K562 (cell line): ENCODE data around the gene MTIF3. TPM values are rescaled to one million over a fixed set of nuclear protein-coding genes. Genes with fewer than 3 reads are reported as not detected.
A peak's percentile ranks its signal among the peaks of the same experiment; 100 is the strongest.

ENCODE experiments used
- ETV1 ChIP-seq: fragments of 450-650 bp; conservative IDR thresholded peaks from 2 replicates; pipeline ENCODE4 v1.6.1; 2016; ENCODE audit warnings: missing genetic modification characterization, control low read depth, low read depth, missing compliant biosample characterization
- ETV5 ChIP-seq: sonication (generic); formaldehyde crosslinking; IDR thresholded peaks from 2 replicates; pipeline ENCODE4 v1.4.0; 2020; ENCODE audit warnings: low read depth, mild to moderate bottlenecking, missing genetic modification reagents
- HMGN3 ChIP-seq: IDR thresholded peaks from 2 replicates; pipeline ENCODE4 v1.6.1; 2011; ENCODE audit warnings: borderline replicate concordance, low read depth, mild to moderate bottlenecking, mixed read lengths, low read length; ENCODE audit not compliant: insufficient read length; ENCODE audit errors: extremely low read depth
- HNRNPK ChIP-seq: fragments of 200-400 bp; formaldehyde crosslinking; IDR thresholded peaks from one replicate; pipeline ENCODE4 v1.6.1; 2018; ENCODE audit warnings: mild to moderate bottlenecking, low read depth, low read length; ENCODE audit not compliant: poor library complexity, severe bottlenecking
- KLF1 ChIP-seq: fragments of 450-650 bp; IDR thresholded peaks from 2 replicates; pipeline ENCODE4 v1.6.1; 2016; ENCODE audit warnings: missing genetic modification characterization, missing compliant biosample characterization
- L3MBTL2 ChIP-seq: fragments of 450-650 bp; IDR thresholded peaks from 2 replicates; pipeline ENCODE4 v1.6.1; 2016; ENCODE audit warnings: mild to moderate bottlenecking, moderate library complexity
- PCBP1 ChIP-seq: fragments of 200-400 bp; formaldehyde crosslinking; IDR thresholded peaks from 2 replicates; pipeline ENCODE4 v1.6.1; 2018; ENCODE audit warnings: mild to moderate bottlenecking, low read depth, low read length; ENCODE audit not compliant: poor library complexity, severe bottlenecking
- PURB ChIP-seq: sonication (generic); formaldehyde crosslinking; IDR thresholded peaks from 2 replicates; pipeline ENCODE4 v1.9.0; 2021; ENCODE audit warnings: low read depth, mild to moderate bottlenecking, missing genetic modification reagents
- TARDBP ChIP-seq: fragments of 450-650 bp; IDR thresholded peaks from 2 replicates; pipeline ENCODE4 v1.6.1; 2016
- ZBTB7A ChIP-seq: IDR thresholded peaks from 2 replicates; pipeline ENCODE4 v1.6.1; 2011; ENCODE audit warnings: low read depth, mild to moderate bottlenecking, low read length, moderate library complexity, borderline replicate concordance; ENCODE audit not compliant: control insufficient read depth
- ZNF174 ChIP-seq: fragments of 250-450 bp; sonication (Bioruptor Pico); IDR thresholded peaks from 2 replicates; pipeline ENCODE4 v1.4.0; 2020; ENCODE audit warnings: mild to moderate bottlenecking
- ZNF253 ChIP-seq: fragments of 250-450 bp; sonication (Bioruptor Pico); conservative IDR thresholded peaks from 2 replicates; pipeline ENCODE4 v1.6.1; 2021; ENCODE audit warnings: mild to moderate bottlenecking
- ZNF311 ChIP-seq: fragments of 250-450 bp; sonication (Bioruptor Pico); IDR thresholded peaks from 2 replicates; pipeline ENCODE4 v1.4.0; 2020; ENCODE audit warnings: mild to moderate bottlenecking, moderate library complexity
- ZNF507 ChIP-seq: conservative IDR thresholded peaks from 2 replicates; pipeline ENCODE4 v1.6.1; 2017; ENCODE audit warnings: missing genetic modification characterization, missing compliant biosample characterization
- ZNF584 ChIP-seq: fragments of 200-800 bp; sonication (Bioruptor generic); IDR thresholded peaks from 2 replicates; pipeline ENCODE4 v1.6.1; 2016; ENCODE audit warnings: low read depth, mild to moderate bottlenecking, missing genetic modification characterization, missing compliant biosample characterization
- ZNF766 ChIP-seq: fragments of 200-800 bp; sonication (Bioruptor generic); conservative IDR thresholded peaks from 2 replicates; pipeline ENCODE4 v1.6.1; 2016; ENCODE audit warnings: missing genetic modification characterization, missing compliant biosample characterization
- ZSCAN32 ChIP-seq: fragments of 450-650 bp; formaldehyde crosslinking; IDR thresholded peaks from 2 replicates; pipeline ENCODE4 v1.4.0; 2020; ENCODE audit warnings: mild to moderate bottlenecking, moderate library complexity
- polyA plus RNA-seq, 8 experiments: library from polyadenylated mRNA; depleted of rRNA in 4 of 8; stranded (reverse) in 5 of 8; unstranded in 3 of 8; fragments of >200 nt; fragmentation: Nextera tagmentation in 2 of 8; fragmentation: Illumina TruSeq in 1 of 8; extraction: Ambion mirVana in 2 of 8; extraction: Trizol in 1 of 8; gene quantifications; 2 replicates each; pipeline versions ENCODE4 v1.2.1 to v1.2.3, GENCODE V29; 2011 to 2014; ENCODE audit warnings: inconsistent platforms in 1 of 8, missing spikeins in 1 of 8
- total RNA-seq, 7 experiments: library from RNA; depleted of rRNA in 6 of 7; stranded (reverse); fragments of >200 nt in 6 of 7; fragmentation: Illumina TruSeq in 2 of 7; extraction: Trizol in 2 of 7; gene quantifications; 2 replicates each; pipeline versions ENCODE4 v1.2.1 to v1.2.3, GENCODE V29; 2011 to 2021; ENCODE audit warnings: low replicate concordance in 1 of 7
- TF ChIP-seq, protein P1 (sequence below): fragments of 250-450 bp; sonication (Bioruptor Pico); IDR thresholded peaks from 2 replicates; pipeline ENCODE4 v1.4.0; 2020
- TF ChIP-seq, protein P2 (sequence below): fragments of 250-450 bp; sonication (Bioruptor Pico); IDR thresholded peaks from 2 replicates; pipeline ENCODE4 v1.4.0; 2020

Gene MTIF3
- total and polyA plus RNA-seq, 9 of the 15 experiments (the other 6 are each of a cell fraction or from before 2014, with no cell fraction given) = 23.5 to 73.6 (median 45.2) TPM

DNA sequence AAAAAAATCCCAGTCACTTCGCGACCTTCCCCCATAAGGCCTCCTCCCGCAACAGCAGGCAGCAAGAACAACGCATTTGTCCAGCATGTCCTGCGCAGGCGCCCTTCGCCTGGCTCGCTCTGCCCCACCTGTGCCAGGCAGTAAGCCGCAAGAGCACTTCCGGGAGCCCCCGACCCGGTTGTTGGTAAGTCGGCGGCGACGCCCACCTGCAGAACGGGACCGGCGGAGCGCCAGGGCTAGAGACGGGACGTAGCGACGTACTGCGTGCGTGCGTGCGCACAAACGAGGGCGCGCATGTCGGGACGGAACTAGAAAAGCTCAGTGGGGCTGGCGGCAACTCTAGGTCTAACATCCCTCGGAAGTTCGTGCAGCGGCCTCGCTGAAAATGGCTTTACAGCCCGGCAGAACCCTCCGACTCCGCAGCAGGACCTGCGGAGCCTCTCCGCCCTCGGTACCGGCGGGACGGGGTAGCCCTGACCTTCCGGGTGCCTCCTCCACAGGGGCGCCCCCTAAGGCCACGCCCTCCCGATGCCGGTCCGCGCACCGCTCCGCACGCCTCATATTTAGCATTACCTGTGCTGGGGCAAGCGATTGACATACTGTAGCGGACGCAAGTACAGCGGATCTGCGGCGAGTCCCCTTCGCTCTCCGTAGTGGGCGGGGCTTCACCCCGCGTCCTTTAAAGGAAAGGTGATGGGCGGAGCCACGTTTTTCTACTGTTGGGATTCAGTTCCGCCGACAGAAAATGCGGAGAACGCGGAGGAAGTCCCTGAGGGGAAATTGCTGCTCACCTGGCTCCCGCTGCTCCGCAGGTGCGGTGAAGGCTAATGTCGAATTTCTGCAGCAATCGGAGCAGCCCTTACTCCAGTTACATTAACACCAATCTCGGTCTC lies at the start of gene MTIF3 (continued):
- TF ChIP-seq, protein P1, sequence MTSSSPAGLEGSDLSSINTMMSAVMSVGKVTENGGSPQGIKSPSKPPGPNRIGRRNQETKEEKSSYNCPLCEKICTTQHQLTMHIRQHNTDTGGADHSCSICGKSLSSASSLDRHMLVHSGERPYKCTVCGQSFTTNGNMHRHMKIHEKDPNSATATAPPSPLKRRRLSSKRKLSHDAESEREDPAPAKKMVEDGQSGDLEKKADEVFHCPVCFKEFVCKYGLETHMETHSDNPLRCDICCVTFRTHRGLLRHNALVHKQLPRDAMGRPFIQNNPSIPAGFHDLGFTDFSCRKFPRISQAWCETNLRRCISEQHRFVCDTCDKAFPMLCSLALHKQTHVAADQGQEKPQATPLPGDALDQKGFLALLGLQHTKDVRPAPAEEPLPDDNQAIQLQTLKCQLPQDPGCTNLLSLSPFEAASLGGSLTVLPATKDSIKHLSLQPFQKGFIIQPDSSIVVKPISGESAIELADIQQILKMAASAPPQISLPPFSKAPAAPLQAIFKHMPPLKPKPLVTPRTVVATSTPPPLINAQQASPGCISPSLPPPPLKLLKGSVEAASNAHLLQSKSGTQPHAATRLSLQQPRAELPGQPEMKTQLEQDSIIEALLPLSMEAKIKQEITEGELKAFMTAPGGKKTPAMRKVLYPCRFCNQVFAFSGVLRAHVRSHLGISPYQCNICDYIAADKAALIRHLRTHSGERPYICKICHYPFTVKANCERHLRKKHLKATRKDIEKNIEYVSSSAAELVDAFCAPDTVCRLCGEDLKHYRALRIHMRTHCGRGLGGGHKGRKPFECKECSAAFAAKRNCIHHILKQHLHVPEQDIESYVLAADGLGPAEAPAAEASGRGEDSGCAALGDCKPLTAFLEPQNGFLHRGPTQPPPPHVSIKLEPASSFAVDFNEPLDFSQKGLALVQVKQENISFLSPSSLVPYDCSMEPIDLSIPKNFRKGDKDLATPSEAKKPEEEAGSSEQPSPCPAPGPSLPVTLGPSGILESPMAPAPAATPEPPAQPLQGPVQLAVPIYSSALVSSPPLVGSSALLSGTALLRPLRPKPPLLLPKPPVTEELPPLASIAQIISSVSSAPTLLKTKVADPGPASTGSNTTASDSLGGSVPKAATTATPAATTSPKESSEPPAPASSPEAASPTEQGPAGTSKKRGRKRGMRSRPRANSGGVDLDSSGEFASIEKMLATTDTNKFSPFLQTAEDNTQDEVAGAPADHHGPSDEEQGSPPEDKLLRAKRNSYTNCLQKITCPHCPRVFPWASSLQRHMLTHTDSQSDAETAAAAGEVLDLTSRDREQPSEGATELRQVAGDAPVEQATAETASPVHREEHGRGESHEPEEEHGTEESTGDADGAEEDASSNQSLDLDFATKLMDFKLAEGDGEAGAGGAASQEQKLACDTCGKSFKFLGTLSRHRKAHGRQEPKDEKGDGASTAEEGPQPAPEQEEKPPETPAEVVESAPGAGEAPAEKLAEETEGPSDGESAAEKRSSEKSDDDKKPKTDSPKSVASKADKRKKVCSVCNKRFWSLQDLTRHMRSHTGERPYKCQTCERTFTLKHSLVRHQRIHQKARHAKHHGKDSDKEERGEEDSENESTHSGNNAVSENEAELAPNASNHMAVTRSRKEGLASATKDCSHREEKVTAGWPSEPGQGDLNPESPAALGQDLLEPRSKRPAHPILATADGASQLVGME (CRISPR knock-in tag) = 0 out of 2 replicates have a peak, but pooled peaks have one; percentile 44
- TF ChIP-seq PURB (no peak), PCBP1 (no peak), ZNF507 (no peak), HNRNPK (no peak), HMGN3 (peak; percentile 70), ZNF766 (CRISPR knock-in tag) (no peak), ZBTB7A (peak; percentile 32; the same call in 1 of the 2 replicates), ZNF584 (CRISPR knock-in tag) (no peak), ZSCAN32 (CRISPR knock-in tag) (no peak), KLF1 (tag) (peak; percentile 44; the same call in 1 of the 2 replicates), ETV5 (CRISPR knock-in tag) (peak; percentile 49; the same call in 1 of the 2 replicates), ZNF174 (CRISPR knock-in tag) (no peak), ZNF253 (no peak), ETV1 (peak; percentile 19; the same call in 1 of the 2 replicates), L3MBTL2 (peak; percentile 36), TARDBP (0 out of 2 replicates have a peak, but pooled peaks have one; percentile 34), ZNF311 (CRISPR knock-in tag) (no peak)
- TF ChIP-seq, protein P2, sequence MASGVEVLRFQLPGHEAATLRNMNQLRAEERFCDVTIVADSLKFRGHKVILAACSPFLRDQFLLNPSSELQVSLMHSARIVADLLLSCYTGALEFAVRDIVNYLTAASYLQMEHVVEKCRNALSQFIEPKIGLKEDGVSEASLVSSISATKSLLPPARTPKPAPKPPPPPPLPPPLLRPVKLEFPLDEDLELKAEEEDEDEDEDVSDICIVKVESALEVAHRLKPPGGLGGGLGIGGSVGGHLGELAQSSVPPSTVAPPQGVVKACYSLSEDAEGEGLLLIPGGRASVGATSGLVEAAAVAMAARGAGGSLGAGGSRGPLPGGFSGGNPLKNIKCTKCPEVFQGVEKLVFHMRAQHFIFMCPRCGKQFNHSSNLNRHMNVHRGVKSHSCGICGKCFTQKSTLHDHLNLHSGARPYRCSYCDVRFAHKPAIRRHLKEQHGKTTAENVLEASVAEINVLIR = no peak
